SK-N-SH (cell line): Measurements from ENCODE around the gene SCARB1.

Experiments used
- CTCF ChIP-seq: fragments of 200-600 bp; sonication (generic); IDR thresholded peaks from 2 replicates; pipeline ENCODE4 v1.6.1; 2017; ENCODE audit warnings: antibody characterized with exemption, mild to moderate bottlenecking, moderate library complexity
- ELF1 ChIP-seq: IDR thresholded peaks from 2 replicates; pipeline ENCODE4 v1.4.0; 2012
- EZH2phosphoT487 ChIP-seq: fragments of 200-600 bp; sonication (generic); IDR thresholded peaks from 2 replicates; pipeline ENCODE4 v1.6.1; 2017; ENCODE audit warnings: low read depth, mixed run types, mild to moderate bottlenecking, antibody characterized with exemption, moderate library complexity, borderline replicate concordance
- FOXJ3 ChIP-seq: sonication (generic); formaldehyde crosslinking; IDR thresholded peaks from 2 replicates; pipeline ENCODE4 v1.5.1; 2020; ENCODE audit warnings: mild to moderate bottlenecking, missing genetic modification reagents
- GABPA ChIP-seq: IDR thresholded peaks from 2 replicates; pipeline ENCODE4 v1.4.0; 2012; ENCODE audit warnings: low read depth, mild to moderate bottlenecking
- GATA2 ChIP-seq: sonication (generic); formaldehyde crosslinking; IDR thresholded peaks from 2 replicates; pipeline ENCODE4 v1.5.0; 2020; ENCODE audit warnings: mild to moderate bottlenecking, missing genetic modification reagents
- JUND ChIP-seq: IDR thresholded peaks from 2 replicates; pipeline ENCODE4 v1.4.0; 2012
- MXI1 ChIP-seq: IDR thresholded peaks from 2 replicates; pipeline ENCODE4 v1.6.1; 2012; ENCODE audit warnings: mild to moderate bottlenecking, low read depth, low read length, improper control_type of control experiment
- POLR2AphosphoS5 ChIP-seq: IDR thresholded peaks from 2 replicates; pipeline ENCODE4 v1.6.1; 2012; ENCODE audit warnings: low read depth, low read length
- RCOR1 ChIP-seq: fragments of 150-350 bp; IDR thresholded peaks from 2 replicates; pipeline ENCODE4 v1.6.1; 2017; ENCODE audit warnings: antibody characterized with exemption, low read length
- SIN3A ChIP-seq: IDR thresholded peaks from 2 replicates; pipeline ENCODE4 v1.6.1; 2012; ENCODE audit warnings: low read depth, mild to moderate bottlenecking, low read length, moderate library complexity, borderline replicate concordance
- SMC3 ChIP-seq: IDR thresholded peaks from 2 replicates; pipeline ENCODE4 v1.6.1; 2012; ENCODE audit warnings: low read depth, low read length, improper control_type of control experiment
- TCF12 ChIP-seq: IDR thresholded peaks from 2 replicates; pipeline ENCODE4 v1.4.0; 2012
- YY1 ChIP-seq: IDR thresholded peaks from 2 replicates; pipeline ENCODE4 v1.4.0; 2012; ENCODE audit warnings: low read depth, mild to moderate bottlenecking

DNA sequence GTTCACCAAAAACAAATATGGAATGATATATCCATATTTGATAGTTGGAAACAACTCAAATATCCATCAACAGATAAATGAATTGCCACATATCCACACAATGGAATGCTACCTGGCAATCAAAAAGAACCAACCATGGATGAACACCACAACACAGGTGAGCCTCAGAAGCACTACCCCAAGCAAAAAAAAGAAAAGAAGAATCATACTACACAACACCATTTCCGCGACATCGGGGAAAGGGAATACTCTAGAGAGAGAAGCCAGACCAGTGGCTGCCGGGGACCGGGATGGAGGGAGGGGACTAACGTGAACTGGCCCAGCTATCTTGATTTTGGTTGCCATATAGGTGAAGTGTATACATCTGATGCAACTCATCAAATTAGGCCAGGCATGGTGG is 41.4 kb downstream of the SCARB1 start:
- TF ChIP-seq CTCF (no peak), YY1 (no peak), EZH2phosphoT487 (no peak), SIN3A (no peak), FOXJ3 (CRISPR knock-in tag) (no peak), SMC3 (no peak), JUND (no peak), GABPA (no peak), GATA2 (CRISPR knock-in tag) (no peak), TCF12 (no peak), RCOR1 (no peak), POLR2AphosphoS5 (no peak), ELF1 (no peak), MXI1 (no peak)
